Muscle of arm (tissue), 12 donors: ENCODE data around the gene OR4K5. TPM values are rescaled to one million over a fixed set of nuclear protein-coding genes. Genes with fewer than 3 reads are reported as not detected.

Experiments
- polyA plus RNA-seq, 12 donors: library from polyadenylated mRNA; unstranded; fragments of 120-200 nt; gene quantifications; one replicate each; pipeline ENCODE4 v1.2.1, GENCODE V29; 2013; ENCODE audit not compliant: insufficient read length in 12 of 12

OR4K5 gene
- polyA plus RNA-seq, 12 donors = not detected

Other genes with a start within 250 kb of the OR4K5 start
- gene OR11H2, start 206.7 kb upstream of the OR4K5 start, polyA plus RNA-seq = not detected
- gene OR4Q3, start 177.0 kb upstream of the OR4K5 start, polyA plus RNA-seq = not detected
- gene OR4M1, start 147.1 kb upstream of the OR4K5 start, polyA plus RNA-seq = not detected
- gene OR4N2, start 116.8 kb upstream of the OR4K5 start, polyA plus RNA-seq = not detected
- under 1 TPM in 1 of 12 donors, not detected in 11; 0.01 TPM for gene OR4K2, start 45.5 kb upstream of the OR4K5 start, polyA plus RNA-seq
- not detected for gene OR4K1, start 10.3 kb downstream of the OR4K5 start, polyA plus RNA-seq
- gene OR4K15, start 55.0 kb downstream of the OR4K5 start, polyA plus RNA-seq = not detected
- gene OR4Q2, start 81.6 kb downstream of the OR4K5 start, polyA plus RNA-seq = not detected
- not detected for gene OR4K14, start 98.7 kb downstream of the OR4K5 start, polyA plus RNA-seq
- not detected for gene OR4K13, start 115.4 kb downstream of the OR4K5 start, polyA plus RNA-seq
- not detected for gene OR4L1, start 139.4 kb downstream of the OR4K5 start, polyA plus RNA-seq
- gene OR4K17, start 190.1 kb downstream of the OR4K5 start, polyA plus RNA-seq = under 1 TPM in 5 of 12 donors, not detected in 7; 0.03 to 0.07 (median 0.04) TPM
- gene OR4N5, start 218.2 kb downstream of the OR4K5 start, polyA plus RNA-seq = not detected